NCI-H1436 (cell line): ENCODE results near the gene KIF20A.
"Not testable (repeated sequence)": the region's sequence is repeated elsewhere in the genome, so short reads cannot be mapped to it uniquely, and the experiment has no call there.

Experiments used
- DNase-seq: peaks from one replicate; lab custom pipeline; 2025; lab: John Stamatoyannopoulos, UW

The KIF20A gene

GRCh38 chr5:138186002-138186447 lies 7.1 kb downstream of the KIF20A start:
- no peak for DNase-seq

DNA sequence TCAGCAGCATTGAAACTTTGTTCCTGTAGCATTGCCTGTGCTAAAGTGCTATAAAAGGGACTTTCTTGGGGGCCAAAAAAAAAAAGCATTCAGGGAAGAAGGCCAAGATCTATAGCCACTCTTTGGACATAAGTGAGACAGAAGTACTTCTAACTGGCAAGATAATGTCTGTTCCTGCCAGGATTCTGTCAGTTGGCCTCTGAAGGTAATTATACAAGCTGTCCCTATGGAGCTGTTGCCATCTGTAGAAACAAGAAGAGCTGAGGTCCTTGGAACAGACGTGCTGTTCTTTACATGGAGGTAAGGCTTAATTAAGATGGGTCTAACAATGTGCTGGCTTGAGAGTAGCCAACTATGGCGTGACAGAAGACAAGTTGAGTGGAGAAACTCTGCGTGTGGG lies 9.7 kb downstream of the KIF20A start:
- no peak for DNase-seq

- DNase-seq: no peak
These were observed 13.9 kb downstream of the KIF20A start for GRCh38 chr5:138192826-138193225.

GRCh38 chr5:138193859-138194258 lies 14.9 kb downstream of the KIF20A start:
- DNase-seq: not testable (repeated sequence)

GRCh38 chr5:138210985-138211384 lies 32.1 kb downstream of the KIF20A start:
- no peak for DNase-seq

DNA sequence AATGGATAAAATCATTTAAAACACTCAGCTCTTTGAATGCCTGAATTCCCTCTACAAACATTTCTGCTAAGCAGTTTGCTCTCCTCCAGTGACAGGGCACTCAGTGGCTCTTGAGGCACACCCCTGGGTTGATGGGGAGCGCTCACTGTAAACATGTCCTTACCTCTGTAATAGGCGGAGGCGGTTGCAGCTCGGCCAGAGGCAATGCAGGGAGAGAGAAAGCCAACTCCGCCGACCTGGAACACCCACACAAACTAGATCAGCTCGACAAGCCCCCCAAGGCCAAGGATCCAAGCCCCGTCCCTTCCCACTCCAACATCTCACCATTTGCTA lies 33.9 kb downstream of the KIF20A start:
- no peak for DNase-seq

DNA sequence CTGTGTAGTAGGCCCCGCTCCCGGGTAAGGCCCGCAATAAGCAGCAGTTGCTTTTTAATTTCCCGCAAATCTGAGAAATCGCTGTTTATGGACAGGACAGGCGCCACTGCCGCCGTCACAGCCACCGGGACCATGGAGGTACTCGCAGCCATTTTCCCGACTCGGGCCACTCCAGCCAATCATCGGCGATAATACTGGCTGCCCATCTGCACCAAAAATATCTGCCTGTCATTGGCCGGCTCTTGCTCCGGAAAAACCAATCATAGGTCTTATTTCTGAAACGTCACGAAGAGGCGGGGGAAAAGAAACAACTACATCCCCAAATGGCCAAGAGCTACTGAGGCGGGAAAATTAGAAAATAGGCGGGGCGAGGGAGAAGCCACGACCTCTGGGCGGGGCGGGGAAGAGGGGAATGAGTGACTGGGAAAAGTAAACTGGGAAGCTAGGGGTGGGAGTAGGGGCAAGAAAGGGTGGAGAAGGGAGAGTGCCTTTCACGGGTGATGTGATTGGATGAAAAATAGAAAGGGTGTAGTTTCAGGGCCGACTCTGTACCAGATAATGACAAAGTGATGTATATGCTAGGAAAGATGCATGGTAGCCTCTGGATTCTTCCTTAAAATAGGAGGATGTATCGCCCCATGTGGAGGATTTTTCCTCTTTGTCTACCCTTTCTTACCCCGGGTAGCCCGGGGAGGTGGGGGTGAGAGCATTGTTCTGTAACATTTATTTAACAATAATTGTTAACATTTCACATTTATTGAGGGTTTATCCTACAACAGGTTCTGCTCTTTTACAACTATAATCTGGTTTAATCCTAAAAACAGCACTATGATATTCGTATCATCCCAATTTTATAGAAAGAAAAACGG lies 34.5 kb downstream of the KIF20A start, which contains the start of gene CDC23:
CDC23 (minus strand) TSS at position 163 of the 869 bp plus-strand sequence; CDS start at position 152, 11 bp downstream.
- DNase-seq: peak; percentile 97

DNA sequence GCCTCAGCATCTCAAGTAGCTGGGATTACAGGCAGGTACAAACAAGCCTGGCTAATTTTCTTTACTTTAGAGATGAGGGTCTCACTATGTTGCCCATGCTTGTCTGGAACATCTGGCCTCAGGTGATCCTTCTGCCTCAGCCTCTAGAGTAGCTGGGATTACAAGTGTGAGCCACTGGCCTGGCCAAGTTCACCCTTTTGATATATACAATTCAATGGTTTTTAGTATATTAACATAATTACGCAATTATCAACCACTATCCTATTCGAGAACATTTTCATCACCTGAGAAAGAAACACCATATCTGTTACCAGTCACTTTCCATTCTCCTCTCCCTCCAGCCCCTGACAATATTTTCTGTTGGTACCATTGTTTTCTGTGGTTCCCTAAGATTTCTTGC lies 37.9 kb downstream of the KIF20A start:
- no peak for DNase-seq

- no peak for DNase-seq
These were observed 44.6 kb downstream of the KIF20A start for GRCh38 chr5:138223532-138223931.

GRCh38 chr5:138224712-138225111 lies 45.8 kb downstream of the KIF20A start:
- no peak for DNase-seq

GRCh38 chr5:138226910-138227309 lies 48.0 kb downstream of the KIF20A start:
- DNase-seq: no peak

GRCh38 chr5:138229387-138229786 lies 50.5 kb downstream of the KIF20A start:
- no peak for DNase-seq

- no peak for DNase-seq
These were observed 51.3 kb downstream of the KIF20A start for GRCh38 chr5:138230261-138230660.

GRCh38 chr5:138230981-138231589 lies 52.2 kb downstream of the KIF20A start:
- no peak for DNase-seq

- no peak for DNase-seq
These were observed 54.4 kb downstream of the KIF20A start for GRCh38 chr5:138233280-138233679.

DNA sequence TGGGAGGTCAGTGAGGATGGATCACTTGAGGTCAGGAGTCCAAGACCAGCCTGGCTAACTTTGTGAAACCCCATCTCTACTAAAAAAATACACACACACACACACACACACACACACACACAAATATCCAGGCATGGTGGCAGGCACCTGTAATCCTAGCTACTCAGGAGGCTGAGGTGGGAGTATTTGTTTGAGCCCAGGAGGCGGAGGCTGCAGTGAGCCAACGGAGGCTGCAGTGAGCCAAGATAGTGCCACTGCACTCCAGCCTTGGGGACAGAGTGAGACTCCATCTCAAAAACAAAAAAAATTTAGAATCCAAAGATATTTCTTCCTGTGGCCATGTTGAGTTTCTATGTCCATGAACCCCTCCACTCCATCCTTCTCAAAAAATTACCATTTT lies 55.7 kb downstream of the KIF20A start:
- DNase-seq: no peak
